Ishikawa (cell line): ENCODE results near the gene ATP6V0C.

Experiments used
- CREB1 ChIP-seq: IDR thresholded peaks from 2 replicates; pipeline ENCODE4 v1.6.1; 2012; ENCODE audit warnings: low read depth
- REST ChIP-seq: IDR thresholded peaks from 2 replicates; pipeline ENCODE4 v1.6.1; 2012; ENCODE audit warnings: low read depth, mild to moderate bottlenecking
- TEAD4 ChIP-seq: IDR thresholded peaks from 2 replicates; pipeline ENCODE4 v1.6.1; 2012
- ZBTB7A ChIP-seq: IDR thresholded peaks from 2 replicates; pipeline ENCODE4 v1.6.1; 2012; ENCODE audit warnings: low read depth

GRCh38 chr16:2527784-2528100, 14.0 kb downstream of the ATP6V0C start:
- TF ChIP-seq REST, result no peak
- TF ChIP-seq TEAD4, result no peak
- TF ChIP-seq CREB1, result no peak
- TF ChIP-seq ZBTB7A, result no peak
